Breast epithelium (tissue), 4 donors: ENCODE measurements around the gene PXDN. TPM values are rescaled to one million over a fixed set of nuclear protein-coding genes. Genes with fewer than 3 reads are reported as not detected.

Source experiments
- DNase-seq, 2 donors: peaks; one replicate each; pipeline ENCODE4 v3.0.0-alpha.2; 2019; ENCODE audit warnings: low spot score in 2 of 2
- H3K27ac ChIP-seq, 2 donors: fragments of 200-600 bp; sonication (generic) in 1 of 2; one replicate each; pipeline ENCODE4 v1.5.1; 2016 to 2019; ENCODE audit warnings: mild to moderate bottlenecking in 1 of 2
- H3K27me3 ChIP-seq, 2 donors: fragments of 200-600 bp; sonication (generic) in 1 of 2; one replicate each; pipeline versions ENCODE4 v1.5.1 to v1.6.0; 2017 to 2019; ENCODE audit warnings: control low read depth in 1 of 2, mild to moderate bottlenecking in 1 of 2
- H3K36me3 ChIP-seq: fragments of 200-600 bp; one replicate; pipeline ENCODE4 v1.5.1; 2019
- H3K4me1 ChIP-seq, 2 donors: fragments of 200-600 bp; sonication (generic); one replicate each; pipeline ENCODE4 v1.5.1; 2016 to 2019; ENCODE audit warnings: control low read depth in 1 of 2
- H3K4me3 ChIP-seq, 3 donors: fragments of 200-600 bp; sonication (generic); 1 replicate in 2 of 3; 2 replicates in 1 of 3; pipeline ENCODE4 v1.5.1; 2016 to 2019; ENCODE audit warnings: mild to moderate bottlenecking in 3 of 3, moderate library complexity in 2 of 3
- H3K9me3 ChIP-seq, 2 donors: fragments of 200-600 bp; sonication (generic) in 1 of 2; one replicate each; pipeline ENCODE4 v1.5.1; 2016 to 2019; ENCODE audit warnings: control low read depth in 1 of 2
- CTCF ChIP-seq, 3 donors: fragments of 450-650 bp; IDR thresholded peaks; one replicate each; pipeline ENCODE4 v1.5.1; 2016 to 2017; ENCODE audit warnings: antibody characterized with exemption in 3 of 3, mild to moderate bottlenecking in 3 of 3, moderate library complexity in 3 of 3
- POLR2A ChIP-seq: fragments of 450-650 bp; IDR thresholded peaks from one replicate; pipeline ENCODE4 v1.6.1; 2016; ENCODE audit warnings: antibody characterized with exemption, mild to moderate bottlenecking, moderate library complexity
- POLR2AphosphoS5 ChIP-seq, 3 donors: sonication (generic); formaldehyde crosslinking; IDR thresholded peaks; one replicate each; pipeline ENCODE4 v1.6.1; 2017; ENCODE audit warnings: antibody characterized with exemption in 3 of 3
- intact Hi-C: fragments of 100-400 bp; cut with DNase I; formaldehyde crosslinking; loops from one replicate; pipeline ENCODE4 v1.15.1; 2023; ENCODE audit warnings: low total_unique reads
- total RNA-seq, 3 donors: library from RNA; depleted of rRNA; stranded (reverse); fragments of >200 nt; gene quantifications; one replicate each; pipeline ENCODE4 v1.1.0, GENCODE V29; 2016

The PXDN gene
- total RNA-seq, 3 donors from 2014 or later: 42.4 to 108 (median 64.2) TPM

- Histone ChIP-seq H3K9me3 (no peaks in the 10 kb centered on the region), H3K27me3 (no peaks in the 10 kb centered on the region), H3K27ac (no peak overlapping the region), H3K36me3 (no peaks in the 10 kb centered on the region), H3K4me3 (no peak overlapping the region), H3K4me1 (no peaks in the 10 kb centered on the region)
- intact Hi-C loops: no loop called here
- no peak for DNase-seq
- TF ChIP-seq POLR2AphosphoS5 (IDR thresholded peaks at IDR 0.05): no peak
- no peak for TF ChIP-seq POLR2A
- no peak for TF ChIP-seq CTCF (IDR thresholded peaks at IDR 0.05)
Measured at GRCh38 chr2:1690056-1690775, 54.1 kb downstream of the PXDN start.

GRCh38 chr2:1688859-1689258, 55.5 kb downstream of the PXDN start:
- Histone ChIP-seq H3K27me3 (no peaks in the 10 kb centered on the region), H3K4me1 (no peaks in the 10 kb centered on the region), H3K4me3 (no peak overlapping the region), H3K27ac (no peak overlapping the region), H3K36me3 (no peaks in the 10 kb centered on the region), H3K9me3 (no peaks in the 10 kb centered on the region)
- intact Hi-C loops: no loop called here
- no peak for DNase-seq
- no peak for TF ChIP-seq CTCF (IDR thresholded peaks at IDR 0.05)
- no peak for TF ChIP-seq POLR2AphosphoS5 (IDR thresholded peaks at IDR 0.05)
- TF ChIP-seq POLR2A: no peak

GRCh38 chr2:1688161-1688560, 56.2 kb downstream of the PXDN start:
- H3K4me1 ChIP-seq: no peaks in the 10 kb centered on the region
- no peaks in the 10 kb centered on the region for H3K9me3 ChIP-seq
- H3K27ac ChIP-seq: no peak overlapping the region
- intact Hi-C loops: no loop called here
- no peaks in the 10 kb centered on the region for H3K27me3 ChIP-seq
- DNase-seq: no peak
- H3K36me3 ChIP-seq: no peaks in the 10 kb centered on the region
- TF ChIP-seq CTCF (IDR thresholded peaks at IDR 0.05) (no peak), POLR2A (no peak), POLR2AphosphoS5 (IDR thresholded peaks at IDR 0.05) (no peak)
- H3K4me3 ChIP-seq: no peak overlapping the region

- no peaks in the 10 kb centered on the region for H3K4me1 ChIP-seq
- TF ChIP-seq CTCF (IDR thresholded peaks at IDR 0.05): no peak
- TF ChIP-seq POLR2A: no peak
- no peak for TF ChIP-seq POLR2AphosphoS5 (IDR thresholded peaks at IDR 0.05)
- no peak for DNase-seq
- intact Hi-C loops: no loop called here
- H3K4me3 ChIP-seq: no peak overlapping the region
- H3K9me3 ChIP-seq: no peaks in the 10 kb centered on the region
- no peaks in the 10 kb centered on the region for H3K27me3 ChIP-seq
- H3K27ac ChIP-seq: peak overlapping the region in 1 of 2 donors; percentile 12
- no peaks in the 10 kb centered on the region for H3K36me3 ChIP-seq
Measured at GRCh38 chr2:1687254-1687653, 57.1 kb downstream of the PXDN start.

- TF ChIP-seq CTCF (IDR thresholded peaks at IDR 0.05) (no peak), POLR2A (no peak), POLR2AphosphoS5 (IDR thresholded peaks at IDR 0.05) (no peak)
- H3K4me3 ChIP-seq: no peak overlapping the region
- intact Hi-C loops: no loop called here
- H3K36me3 ChIP-seq: no peaks in the 10 kb centered on the region
- H3K4me1 ChIP-seq: no peaks in the 10 kb centered on the region
- DNase-seq: no peak
- no peaks in the 10 kb centered on the region for H3K27me3 ChIP-seq
- H3K27ac ChIP-seq: no peak overlapping the region
- no peaks in the 10 kb centered on the region for H3K9me3 ChIP-seq
Measured at GRCh38 chr2:1686784-1687105, 57.6 kb downstream of the PXDN start.
